Measurements from ENCODE around the gene SLCO1B3. TPM values are rescaled to one million over a fixed set of nuclear protein-coding genes. Genes with fewer than 3 reads are reported as not detected.

The SLCO1B3 gene
- total RNA-seq, 2 experiments from 2014 or later = not detected

DNA sequence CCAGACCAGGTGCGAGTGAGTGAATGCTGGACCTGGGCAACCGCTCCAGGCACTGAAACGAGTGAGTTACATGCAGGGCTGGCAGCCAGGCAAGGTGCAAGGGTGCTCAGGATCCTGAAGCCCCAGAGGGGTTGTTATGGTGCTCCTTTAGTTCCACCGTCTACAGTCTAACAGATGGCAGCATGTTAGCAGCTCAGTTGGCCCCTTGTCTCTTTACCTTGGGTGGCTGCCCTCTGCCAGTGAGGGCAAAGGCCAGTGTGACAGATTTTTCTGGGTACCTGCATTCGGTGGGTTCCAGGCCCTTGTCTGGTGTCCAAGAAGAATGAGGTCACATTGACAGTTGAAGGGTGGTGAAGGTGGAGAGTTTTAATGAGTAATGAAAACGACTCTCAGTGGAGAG, 106.8 kb downstream of the SLCO1B3 start:
- CTCF ChIA-PET = no interaction called here
- Mint-ChIP-seq H3K36me3 (ENCODE audit: low read depth) (no peaks in the 10 kb centered on the region), H3K27me3 (no peaks in the 10 kb centered on the region), H3K27ac (no peak overlapping the region), H3K4me3 (no peak overlapping the region), H3K4me1 (no peaks in the 10 kb centered on the region), H3K9me3 (ENCODE audit: low read depth) (peaks cover 2% of the 10 kb centered on the region)
- DNase-seq = no peak
- POLR2A ChIA-PET = no interaction called here
- no peak for ATAC-seq
- intact Hi-C loops (cut with DNase I, micrococcal nuclease) = no loop called here

DNA sequence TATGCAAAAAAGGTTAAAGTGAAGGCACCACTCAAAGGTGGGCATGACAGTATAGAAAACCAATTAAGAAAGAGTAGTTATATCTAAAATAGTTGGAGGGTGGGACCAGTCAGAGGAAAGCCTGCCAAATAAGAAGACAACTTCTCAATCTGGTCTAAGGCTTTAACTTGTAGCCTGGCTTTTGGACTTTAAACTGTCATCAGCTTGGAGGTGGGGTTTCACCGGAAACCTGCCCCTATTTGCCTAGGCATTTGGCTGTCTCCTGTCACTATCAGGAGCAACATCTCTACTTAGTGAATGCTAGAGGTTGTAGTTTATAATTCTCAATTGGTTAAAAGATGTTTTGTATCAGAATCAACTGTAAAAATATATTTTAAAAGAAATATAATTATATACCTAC, 107.3 kb downstream of the SLCO1B3 start:
- ChIA-PET CTCF (no interaction called here), POLR2A (no interaction called here)
- no peak for DNase-seq
- H3K36me3 Mint-ChIP-seq (ENCODE audit: low read depth) = no peaks in the 10 kb centered on the region
- no peak for ATAC-seq
- H3K27ac Mint-ChIP-seq = no peak overlapping the region
- H3K27me3 Mint-ChIP-seq = no peaks in the 10 kb centered on the region
- H3K9me3 Mint-ChIP-seq (ENCODE audit: low read depth) = peaks cover 2% of the 10 kb centered on the region
- intact Hi-C loops (cut with DNase I, micrococcal nuclease) = no loop called here
- no peaks in the 10 kb centered on the region for H3K4me1 Mint-ChIP-seq
- no peak overlapping the region for H3K4me3 Mint-ChIP-seq

DNA sequence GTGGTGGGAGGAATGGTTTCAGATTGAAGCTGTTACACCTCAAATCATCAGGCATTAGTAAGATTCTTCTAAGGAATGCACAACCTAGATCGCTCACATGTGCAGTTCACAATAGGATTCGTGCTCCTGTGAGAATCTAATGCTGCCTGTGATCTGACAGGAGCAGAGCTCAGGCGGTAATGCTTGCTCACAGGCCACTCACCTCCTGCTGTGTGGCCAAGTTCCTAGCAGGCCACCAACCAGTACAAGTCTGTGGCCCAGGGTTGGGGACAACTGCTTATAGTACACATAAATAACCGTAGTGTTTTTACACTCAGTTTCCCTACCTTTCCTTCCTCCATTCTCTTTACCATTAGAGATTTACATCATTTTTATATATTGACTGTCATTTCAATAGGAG, 121.4 kb downstream of the SLCO1B3 start:
- DNase-seq = no peak
- POLR2A ChIA-PET = no interaction called here
- H3K4me3 Mint-ChIP-seq = no peak overlapping the region
- no peaks in the 10 kb centered on the region for H3K4me1 Mint-ChIP-seq
- CTCF ChIA-PET = interaction anchor here (0.6 to 0.9 kb wide), 2 partner anchors 17 to 68 kb away, joined by 3 to 5 read pairs; no protein-coding TSS in a partner anchor
- peaks cover 7% of the 10 kb centered on the region for H3K9me3 Mint-ChIP-seq (ENCODE audit: low read depth)
- no peak overlapping the region for H3K27ac Mint-ChIP-seq
- intact Hi-C loops (cut with DNase I, micrococcal nuclease) = no loop called here
- H3K27me3 Mint-ChIP-seq = no peaks in the 10 kb centered on the region
- no peaks in the 10 kb centered on the region for H3K36me3 Mint-ChIP-seq (ENCODE audit: low read depth)
- no peak for ATAC-seq

DNA sequence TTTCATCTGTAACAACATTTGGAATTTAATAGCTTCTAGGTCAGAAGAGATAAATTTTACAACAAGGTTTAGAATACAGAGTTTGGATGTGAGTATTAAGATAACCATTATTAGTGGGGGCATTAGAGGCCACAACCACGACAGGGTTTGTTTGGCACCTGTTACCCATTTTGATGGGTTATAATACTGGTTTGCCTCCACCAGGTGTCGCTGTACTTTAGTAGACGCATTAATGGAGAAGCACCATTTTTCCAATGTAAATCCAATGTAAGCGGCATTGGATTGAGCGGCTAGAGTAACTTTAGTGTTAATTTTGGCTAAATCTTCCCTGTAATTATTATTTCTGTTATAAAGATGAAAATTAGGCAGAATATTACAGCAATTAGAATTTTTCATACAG, 136.2 kb downstream of the SLCO1B3 start:
- no peak overlapping the region for H3K4me3 Mint-ChIP-seq
- intact Hi-C loops (cut with DNase I, micrococcal nuclease) = loop anchor here in 1 of 2 experiments (2.0 kb wide), 1 partner anchor 224 kb away; no protein-coding TSS in a partner anchor
- H3K27me3 Mint-ChIP-seq = no peaks in the 10 kb centered on the region
- POLR2A ChIA-PET = no interaction called here
- DNase-seq = peak; percentile 41
- no peaks in the 10 kb centered on the region for H3K4me1 Mint-ChIP-seq
- no peak for ATAC-seq
- no peaks in the 10 kb centered on the region for H3K36me3 Mint-ChIP-seq (ENCODE audit: low read depth)
- no peaks in the 10 kb centered on the region for H3K9me3 Mint-ChIP-seq (ENCODE audit: low read depth)
- CTCF ChIA-PET = no interaction called here
- no peak overlapping the region for H3K27ac Mint-ChIP-seq

DNA sequence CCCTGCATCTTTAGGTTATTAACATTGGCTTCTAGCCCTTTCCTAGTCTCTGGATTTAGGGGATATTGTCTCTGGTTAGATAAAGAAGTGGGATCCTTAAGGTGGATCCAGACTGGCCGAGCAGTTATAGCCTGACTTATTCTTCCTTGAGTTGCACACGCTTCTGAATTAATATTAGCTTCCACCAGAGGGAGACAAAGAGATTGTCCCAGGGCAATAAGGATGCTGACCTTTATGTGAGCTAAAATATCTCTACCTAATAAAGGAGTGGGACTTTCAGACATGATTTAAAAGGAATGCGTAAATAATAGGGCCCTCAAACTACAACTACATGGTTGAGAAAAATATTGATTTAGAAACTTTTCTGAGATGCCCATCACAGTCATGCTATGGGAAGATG, 139.7 kb downstream of the SLCO1B3 start:
- ChIA-PET POLR2A (interaction anchor here (0.7 kb wide), 1 partner anchor 432 kb away, joined by 3 read pairs; no protein-coding TSS in a partner anchor), CTCF (interaction anchor here (0.6 kb wide), 1 partner anchor 978 kb away, joined by 3 read pairs; no protein-coding TSS in a partner anchor)
- H3K27me3 Mint-ChIP-seq = no peaks in the 10 kb centered on the region
- H3K36me3 Mint-ChIP-seq (ENCODE audit: low read depth) = no peaks in the 10 kb centered on the region
- ATAC-seq (no peak), DNase-seq (no peak)
- intact Hi-C loops (cut with DNase I, micrococcal nuclease) = loop anchor here in 1 of 2 experiments (1.0 kb wide), 1 partner anchor 219 kb away; no protein-coding TSS in a partner anchor
- H3K4me1 Mint-ChIP-seq = no peaks in the 10 kb centered on the region
- H3K4me3 Mint-ChIP-seq = no peak overlapping the region
- H3K9me3 Mint-ChIP-seq (ENCODE audit: low read depth) = no peaks in the 10 kb centered on the region
- H3K27ac Mint-ChIP-seq = no peak overlapping the region

DNA sequence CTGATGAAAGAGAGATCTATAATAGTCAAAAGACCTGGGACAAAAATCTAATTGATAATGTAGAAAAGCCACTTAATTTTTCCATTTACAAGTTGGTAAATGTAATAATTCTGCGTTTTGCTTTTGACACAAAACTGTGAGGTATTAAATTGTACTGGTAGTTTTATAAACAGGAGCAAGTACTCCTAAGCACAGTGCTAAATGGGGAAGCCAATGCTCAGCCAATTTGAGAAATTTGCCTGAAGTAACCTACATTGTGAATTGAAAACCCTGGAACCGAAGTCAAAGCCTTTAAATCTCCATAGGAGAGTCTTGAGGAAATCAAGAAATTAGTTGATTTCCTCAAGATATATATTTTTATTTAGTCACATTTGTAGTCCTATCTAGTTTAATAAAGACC, 152.8 kb downstream of the SLCO1B3 start:
- CTCF ChIA-PET = interaction anchor here (0.7 kb wide), 1 partner anchor 9 kb away, joined by 3 read pairs; no protein-coding TSS in a partner anchor

DNA sequence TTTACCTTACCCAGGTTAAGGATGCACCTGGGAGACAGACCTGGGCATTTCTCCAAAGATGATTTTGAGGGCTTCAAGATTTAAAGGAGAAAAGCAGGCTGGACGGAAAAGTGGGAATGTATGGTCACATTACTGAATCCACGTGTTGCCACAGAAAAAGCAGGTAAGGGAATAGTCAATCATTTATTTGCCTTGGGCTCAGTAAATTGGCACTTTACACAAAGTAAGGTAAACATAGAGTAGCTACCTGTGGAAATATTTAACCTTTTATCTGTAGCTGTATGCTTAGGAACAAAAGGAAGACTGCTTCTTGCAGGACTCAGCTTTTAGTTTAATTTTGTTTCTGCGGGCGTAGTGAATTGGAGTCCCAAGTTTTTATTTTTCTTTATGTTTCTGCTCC, 153.3 kb downstream of the SLCO1B3 start:
- ChIA-PET POLR2A (no interaction called here), CTCF (interaction anchor here (0.6 to 0.7 kb wide), 2 partner anchors 8 to 303 kb away, joined by 3 read pairs; no protein-coding TSS in a partner anchor)
- H3K36me3 Mint-ChIP-seq (ENCODE audit: low read depth) = no peaks in the 10 kb centered on the region
- no peak overlapping the region for H3K4me3 Mint-ChIP-seq
- H3K4me1 Mint-ChIP-seq = no peaks in the 10 kb centered on the region
- DNase-seq (no peak), ATAC-seq (no peak)
- no peaks in the 10 kb centered on the region for H3K27me3 Mint-ChIP-seq
- H3K27ac Mint-ChIP-seq = no peak overlapping the region
- no peaks in the 10 kb centered on the region for H3K9me3 Mint-ChIP-seq (ENCODE audit: low read depth)
- intact Hi-C loops (cut with DNase I, micrococcal nuclease) = no loop called here

More for the DNA sequence above, 152.8 kb downstream of the SLCO1B3 start:
- Mint-ChIP-seq H3K4me3 (no peak overlapping the region), H3K27me3 (no peaks in the 10 kb centered on the region), H3K27ac (no peak overlapping the region), H3K36me3 (ENCODE audit: low read depth) (no peaks in the 10 kb centered on the region), H3K4me1 (no peaks in the 10 kb centered on the region), H3K9me3 (ENCODE audit: low read depth) (no peaks in the 10 kb centered on the region)
- ATAC-seq = no peak
- no peak for DNase-seq
- intact Hi-C loops (cut with DNase I, micrococcal nuclease) = no loop called here
- POLR2A ChIA-PET = no interaction called here

Other genes starting within 250 kb of the SLCO1B3 start
- not detected for gene SLCO1C1, start 115.4 kb upstream of the SLCO1B3 start, total RNA-seq

All from activated CD4-positive, alpha-beta T cell treated with anti-CD3 and anti-CD28 coated beads for 36 hours (primary cell).